Stimulated activated memory B cell treated with anti-CD40 and anti-IgM and Interleukin-4, amounts not matched to agents 10 μg/mL and 1 μg/mL and 100 μg/mL, for 72 hours (primary cell): ENCODE results near the gene TCP11L1.
A peak's percentile ranks its signal among the peaks of the same experiment; 100 is the strongest.
"Not testable (repeated sequence)": the region's sequence is repeated elsewhere in the genome, so short reads cannot be mapped to it uniquely, and the experiment has no call there.

Experiments
- ATAC-seq: fragments of 150-1000 bp; cut with Tn5 transposase; 2 replicates; pipeline ENCODE4 v1.10.0; 2021
- H3K27ac Mint-ChIP-seq: one replicate; pipeline ENCODE4 v1.8.0; 2022; ENCODE audit warnings: mild to moderate bottlenecking, mixed read lengths
- H3K27me3 Mint-ChIP-seq: one replicate; pipeline ENCODE4 v1.8.0; 2022; ENCODE audit warnings: mixed read lengths
- H3K36me3 Mint-ChIP-seq: one replicate; pipeline ENCODE4 v1.8.0; 2022; ENCODE audit warnings: mixed read lengths
- H3K4me1 Mint-ChIP-seq: one replicate; pipeline ENCODE4 v1.8.0; 2022; ENCODE audit warnings: mixed read lengths
- H3K4me3 Mint-ChIP-seq: one replicate; pipeline ENCODE4 v1.8.0; 2022; ENCODE audit warnings: mild to moderate bottlenecking, moderate library complexity, mixed read lengths
- H3K9me3 Mint-ChIP-seq: one replicate; pipeline ENCODE4 v1.8.0; 2022; ENCODE audit warnings: mixed read lengths

TCP11L1 gene

DNA sequence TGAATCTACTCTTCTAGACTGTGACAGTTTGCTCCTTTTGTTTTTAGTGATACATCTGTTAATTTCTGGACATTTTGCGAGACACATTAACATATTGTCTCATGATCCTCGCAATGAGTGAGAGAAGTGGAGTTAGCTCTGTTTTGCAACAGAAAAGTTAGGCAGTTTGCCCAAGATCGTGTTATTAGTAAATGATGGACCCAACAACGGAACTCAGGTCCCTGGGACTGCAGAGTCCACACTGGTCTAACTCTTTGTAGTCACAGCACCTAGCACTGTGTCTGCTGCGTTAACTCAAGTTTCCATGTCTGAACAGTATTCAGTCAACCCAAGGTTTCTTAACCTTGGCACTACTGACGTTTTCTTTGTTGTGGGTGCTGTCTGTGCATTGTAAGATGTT is 20.5 kb upstream of the TCP11L1 start:
- Mint-ChIP-seq H3K4me1 (no peaks in the 10 kb centered on the region), H3K27me3 (peaks cover 59% of the 10 kb centered on the region), H3K36me3 (no peaks in the 10 kb centered on the region), H3K27ac (no peak overlapping the region), H3K9me3 (no peaks in the 10 kb centered on the region), H3K4me3 (no peak overlapping the region)
- no peak for ATAC-seq

DNA sequence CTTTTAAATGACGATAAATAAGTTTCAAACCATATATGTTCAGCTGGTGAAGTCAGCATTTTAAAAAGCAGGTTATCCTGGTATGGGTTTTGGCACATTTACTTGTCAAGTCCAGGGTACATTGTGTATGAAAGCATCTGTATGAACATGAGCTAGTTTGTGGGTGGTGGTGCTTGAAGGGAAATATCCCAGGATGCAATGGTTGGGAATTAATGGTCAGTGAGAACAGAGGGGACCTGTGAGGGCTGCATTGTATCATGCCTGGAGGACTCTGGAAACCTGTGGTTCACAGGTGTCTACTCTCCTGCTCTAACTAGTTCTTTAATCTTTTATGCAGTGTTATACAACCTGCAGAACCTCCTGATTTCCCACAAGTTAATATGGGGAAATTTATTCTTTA is 17.9 kb upstream of the TCP11L1 start:
- no peak for ATAC-seq
- H3K4me1 Mint-ChIP-seq, result no peaks in the 10 kb centered on the region
- no peaks in the 10 kb centered on the region for H3K36me3 Mint-ChIP-seq
- no peaks in the 10 kb centered on the region for H3K9me3 Mint-ChIP-seq
- peaks cover 43% of the 10 kb centered on the region for H3K27me3 Mint-ChIP-seq
- H3K4me3 Mint-ChIP-seq, result no peak overlapping the region
- no peak overlapping the region for H3K27ac Mint-ChIP-seq

DNA sequence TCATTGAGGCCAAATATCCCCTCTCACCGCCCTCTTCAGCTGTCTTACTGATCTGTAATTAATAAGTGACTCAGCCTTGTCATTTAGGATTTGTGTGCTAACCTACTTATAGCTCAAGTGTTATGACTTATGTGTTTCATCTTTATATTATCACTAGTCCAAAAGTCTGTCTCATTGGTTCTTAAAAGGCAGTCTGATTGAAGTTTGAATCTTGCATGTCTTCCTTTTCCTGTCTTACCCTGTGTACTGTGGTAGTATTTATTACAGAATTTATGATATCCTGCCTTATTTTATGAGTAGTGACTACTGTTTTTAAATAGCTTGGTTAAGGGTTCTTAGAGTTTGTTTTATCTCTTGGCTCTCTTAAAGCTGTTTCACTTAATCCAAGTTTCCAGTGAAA is 17.4 kb upstream of the TCP11L1 start:
- peaks cover 43% of the 10 kb centered on the region for H3K27me3 Mint-ChIP-seq
- ATAC-seq, result no peak

GRCh38 chr11:33025339-33025722 is 14.0 kb upstream of the TCP11L1 start:
- Mint-ChIP-seq H3K9me3 (no peaks in the 10 kb centered on the region), H3K27me3 (peaks cover 31% of the 10 kb centered on the region), H3K27ac (no peak overlapping the region), H3K36me3 (no peaks in the 10 kb centered on the region), H3K4me1 (no peaks in the 10 kb centered on the region), H3K4me3 (no peak overlapping the region)
- ATAC-seq, result no peak

More for the DNA sequence above, 17.4 kb upstream of the TCP11L1 start:
- no peak overlapping the region for H3K27ac Mint-ChIP-seq
- H3K4me1 Mint-ChIP-seq, result no peaks in the 10 kb centered on the region
- H3K36me3 Mint-ChIP-seq, result no peaks in the 10 kb centered on the region
- H3K9me3 Mint-ChIP-seq, result no peaks in the 10 kb centered on the region
- H3K4me3 Mint-ChIP-seq, result no peak overlapping the region

DNA sequence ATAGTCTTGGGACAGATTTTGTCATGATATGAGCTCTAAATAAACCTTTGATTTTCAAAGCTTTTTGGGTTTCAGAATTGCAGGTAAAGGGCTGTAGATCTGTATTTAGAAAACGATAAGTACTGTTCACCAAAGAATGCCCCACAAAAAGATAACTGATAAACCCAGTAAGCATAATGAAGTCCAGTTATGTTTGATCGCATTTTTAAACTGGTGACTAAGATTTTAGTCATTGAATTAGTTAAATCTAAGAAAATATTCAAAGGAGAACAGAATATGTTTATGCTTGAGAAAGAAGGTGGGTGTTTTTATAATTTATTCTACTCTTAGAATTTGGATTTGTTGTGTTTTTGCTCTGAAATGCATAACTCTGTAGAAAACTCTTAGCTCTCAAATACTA is 12.1 kb upstream of the TCP11L1 start:
- H3K4me3 Mint-ChIP-seq, result no peak overlapping the region
- no peak for ATAC-seq
- H3K9me3 Mint-ChIP-seq, result no peaks in the 10 kb centered on the region
- H3K4me1 Mint-ChIP-seq, result no peaks in the 10 kb centered on the region
- no peak overlapping the region for H3K27ac Mint-ChIP-seq
- H3K27me3 Mint-ChIP-seq, result peaks cover 25% of the 10 kb centered on the region
- H3K36me3 Mint-ChIP-seq, result no peaks in the 10 kb centered on the region

DNA sequence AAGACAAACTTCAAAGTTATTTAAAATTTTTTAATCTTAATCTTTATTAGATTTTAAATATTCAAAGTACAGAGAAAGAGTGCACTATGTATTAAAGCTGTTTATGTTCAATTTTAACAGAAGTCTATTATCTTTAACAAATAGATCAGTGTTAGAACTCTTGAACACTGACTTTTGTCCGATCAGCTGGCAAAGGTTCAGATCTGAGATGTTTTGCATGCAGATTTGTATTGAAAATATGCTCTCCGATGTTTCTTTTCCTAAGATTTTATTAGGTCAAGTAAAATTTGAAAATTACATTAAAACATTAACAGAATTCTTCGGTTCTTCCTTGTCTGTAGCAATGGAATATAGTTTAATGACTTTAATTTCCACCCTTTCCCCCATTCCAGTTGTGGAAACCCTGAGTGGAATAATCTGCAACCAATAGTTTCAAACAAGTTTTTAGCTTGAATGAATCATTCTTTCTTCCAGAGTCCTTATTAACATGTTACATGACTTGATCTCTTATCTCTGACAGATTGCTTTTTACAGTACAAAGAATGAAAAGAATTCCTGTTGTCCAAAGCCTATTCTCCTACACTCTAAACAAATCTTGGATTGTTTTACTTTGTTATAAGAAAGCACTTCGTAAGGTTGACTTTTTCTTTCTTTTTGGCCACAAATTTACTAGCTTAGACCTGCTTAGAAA is 11.4 kb upstream of the TCP11L1 start:
- Mint-ChIP-seq H3K27ac (no peak overlapping the region), H3K4me3 (no peak overlapping the region), H3K36me3 (no peaks in the 10 kb centered on the region), H3K27me3 (peaks cover 33% of the 10 kb centered on the region), H3K9me3 (no peaks in the 10 kb centered on the region), H3K4me1 (no peaks in the 10 kb centered on the region)
- no peak for ATAC-seq

GRCh38 chr11:33028537-33028914 is 10.8 kb upstream of the TCP11L1 start:
- Mint-ChIP-seq H3K27ac (no peak overlapping the region), H3K4me1 (no peaks in the 10 kb centered on the region), H3K9me3 (no peaks in the 10 kb centered on the region), H3K36me3 (no peaks in the 10 kb centered on the region), H3K4me3 (no peak overlapping the region), H3K27me3 (peaks cover 34% of the 10 kb centered on the region)
- ATAC-seq, result no peak

DNA sequence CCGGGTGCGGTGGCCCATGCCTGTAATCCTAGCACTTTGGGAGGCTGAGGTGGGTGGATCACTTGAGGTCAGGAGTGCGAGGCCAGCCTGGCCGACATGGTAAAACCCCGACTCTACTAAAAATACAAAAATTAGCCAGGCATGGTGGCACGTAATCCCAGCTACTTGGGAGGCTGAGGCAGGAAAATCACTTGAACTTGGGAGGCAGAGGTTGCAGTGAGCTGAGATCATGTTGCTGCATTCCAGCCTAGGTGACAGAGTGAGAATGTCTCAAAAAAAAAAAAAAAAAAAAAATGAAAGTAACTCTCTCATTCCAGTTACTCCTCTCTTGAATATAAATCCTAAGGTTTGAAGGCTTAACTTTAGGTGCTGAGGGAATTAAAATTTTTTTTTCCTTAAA is 10.2 kb upstream of the TCP11L1 start:
- H3K4me1 Mint-ChIP-seq, H3K4me3 Mint-ChIP-seq, H3K27ac Mint-ChIP-seq, H3K9me3 Mint-ChIP-seq, H3K36me3 Mint-ChIP-seq, ATAC-seq: not testable (repeated sequence)
- H3K27me3 Mint-ChIP-seq, result peaks cover 34% of the 10 kb centered on the region

- Mint-ChIP-seq H3K4me3 (no peak overlapping the region), H3K9me3 (no peaks in the 10 kb centered on the region), H3K27ac (no peak overlapping the region), H3K4me1 (no peaks in the 10 kb centered on the region), H3K36me3 (no peaks in the 10 kb centered on the region), H3K27me3 (peaks cover 21% of the 10 kb centered on the region)
- ATAC-seq, result no peak
These were observed 5.9 kb upstream of the TCP11L1 start for GRCh38 chr11:33033493-33033892.

DNA sequence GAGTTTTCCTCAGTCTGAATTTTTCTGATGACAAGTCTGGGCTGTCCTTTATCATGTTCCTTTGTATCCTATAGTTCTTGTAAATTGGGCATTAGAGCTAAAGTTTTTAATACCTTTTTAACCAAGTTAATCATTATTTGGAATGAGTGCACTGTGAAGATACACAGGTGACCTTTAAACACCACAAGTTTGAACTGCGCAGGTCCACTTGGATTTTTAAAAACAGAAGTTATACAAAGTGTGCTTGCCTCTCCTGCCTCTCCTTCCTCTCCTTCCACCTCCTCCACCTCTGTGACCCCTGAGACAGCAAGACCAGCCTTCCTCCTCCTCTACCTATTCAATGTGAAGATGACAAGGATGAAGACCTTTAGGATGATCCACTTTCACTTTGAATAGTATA is 4.4 kb upstream of the TCP11L1 start:
- Mint-ChIP-seq H3K27ac (no peak overlapping the region), H3K27me3 (peaks cover 21% of the 10 kb centered on the region), H3K4me1 (no peaks in the 10 kb centered on the region), H3K9me3 (no peaks in the 10 kb centered on the region), H3K36me3 (no peaks in the 10 kb centered on the region), H3K4me3 (no peak overlapping the region)
- no peak for ATAC-seq

DNA sequence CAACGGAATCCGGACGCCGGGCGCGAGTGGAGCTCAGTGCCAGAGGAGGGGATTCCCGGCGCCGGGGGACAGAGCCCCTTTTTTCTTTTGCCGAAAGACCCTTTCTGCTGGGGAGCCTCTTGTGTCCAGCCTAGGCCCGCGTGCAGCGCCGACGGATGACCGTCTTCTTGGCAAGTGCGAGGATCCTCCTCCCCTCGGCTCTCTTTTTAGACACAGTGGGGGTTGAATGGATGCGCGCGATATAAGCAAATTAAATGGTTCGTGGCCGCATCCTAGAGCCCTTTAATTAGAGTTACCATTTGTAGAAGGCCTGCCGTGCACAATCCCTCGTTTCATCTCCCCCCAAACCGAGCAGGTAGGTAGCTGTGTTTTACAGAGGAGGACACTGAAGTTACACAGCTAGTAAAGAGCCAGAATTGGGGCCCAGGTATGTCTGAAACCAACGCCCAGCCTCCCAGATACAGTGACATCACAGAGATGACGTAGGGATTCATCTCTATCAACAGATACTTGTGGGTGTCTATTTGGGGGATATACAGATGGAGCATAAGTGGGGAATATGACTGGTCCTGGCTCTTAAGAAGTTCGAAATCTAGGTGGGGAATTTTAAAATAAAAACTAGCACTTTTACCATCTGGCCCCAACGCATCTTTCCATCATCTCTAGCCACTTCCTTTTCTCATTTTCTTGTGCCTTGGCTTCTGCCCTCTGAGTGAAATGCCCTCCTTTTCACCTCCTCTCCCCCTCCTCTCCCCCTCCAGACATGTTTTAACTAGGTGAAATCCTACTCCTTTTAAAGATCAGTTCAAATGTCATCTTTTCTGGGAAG is 875 bp downstream of the TCP11L1 start:
- Mint-ChIP-seq H3K4me3 (peak overlapping the region; percentile 91), H3K27me3 (peaks cover 4% of the 10 kb centered on the region), H3K9me3 (no peaks in the 10 kb centered on the region), H3K36me3 (peaks cover 3% of the 10 kb centered on the region), H3K27ac (peak overlapping the region; percentile 97), H3K4me1 (peaks cover 13% of the 10 kb centered on the region)
- peak; percentile 62 for ATAC-seq

- peak; percentile 49 for ATAC-seq
- no peaks in the 10 kb centered on the region for H3K9me3 Mint-ChIP-seq
- H3K4me3 Mint-ChIP-seq, result peak overlapping the region; percentile 91
- H3K4me1 Mint-ChIP-seq, result peaks cover 13% of the 10 kb centered on the region
- peaks cover 10% of the 10 kb centered on the region for H3K36me3 Mint-ChIP-seq
- H3K27ac Mint-ChIP-seq, result peak overlapping the region; percentile 97
- H3K27me3 Mint-ChIP-seq, result no peaks in the 10 kb centered on the region
These were observed 1.6 kb downstream of the TCP11L1 start for GRCh38 chr11:33040862-33041453.

DNA sequence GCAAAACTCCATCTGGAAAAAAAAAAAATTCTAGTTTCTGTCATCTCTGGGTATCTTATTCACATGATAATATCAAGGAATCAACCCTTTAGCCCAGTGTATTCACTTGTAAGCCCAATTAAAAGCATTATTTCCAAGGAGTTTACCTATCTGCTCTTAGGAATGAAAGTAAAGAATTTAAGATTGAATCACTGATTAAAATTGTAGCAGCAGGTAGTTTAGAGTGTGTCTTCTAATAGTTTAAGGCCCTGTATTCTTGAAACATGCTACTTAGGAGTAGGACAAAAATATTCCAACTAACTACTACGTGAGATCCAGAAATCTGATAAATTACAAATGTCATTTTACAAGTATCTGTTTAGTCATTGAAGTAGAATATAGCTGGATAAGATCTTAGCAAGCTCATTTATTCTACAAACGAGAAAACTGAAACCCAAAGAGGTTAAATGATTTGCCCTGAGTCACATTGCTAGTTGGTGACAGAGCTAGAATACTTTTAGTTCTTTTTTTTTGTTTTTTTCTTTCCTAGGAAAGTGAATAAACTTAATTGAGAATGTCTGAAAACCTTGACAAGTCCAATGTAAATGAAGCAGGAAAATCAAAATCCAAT is 4.0 kb downstream of the TCP11L1 start:
- no peak overlapping the region for H3K27ac Mint-ChIP-seq
- no peaks in the 10 kb centered on the region for H3K9me3 Mint-ChIP-seq
- no peak for ATAC-seq
- no peaks in the 10 kb centered on the region for H3K27me3 Mint-ChIP-seq
- H3K4me1 Mint-ChIP-seq, result peaks cover 13% of the 10 kb centered on the region
- H3K36me3 Mint-ChIP-seq, result peaks cover 34% of the 10 kb centered on the region
- no peak overlapping the region for H3K4me3 Mint-ChIP-seq

- Mint-ChIP-seq H3K9me3 (no peaks in the 10 kb centered on the region), H3K27me3 (no peaks in the 10 kb centered on the region), H3K36me3 (peaks cover 37% of the 10 kb centered on the region), H3K27ac (no peak overlapping the region), H3K4me3 (no peak overlapping the region), H3K4me1 (peaks cover 13% of the 10 kb centered on the region)
- no peak for ATAC-seq
These were observed 4.9 kb downstream of the TCP11L1 start for GRCh38 chr11:33044285-33044756.

DNA sequence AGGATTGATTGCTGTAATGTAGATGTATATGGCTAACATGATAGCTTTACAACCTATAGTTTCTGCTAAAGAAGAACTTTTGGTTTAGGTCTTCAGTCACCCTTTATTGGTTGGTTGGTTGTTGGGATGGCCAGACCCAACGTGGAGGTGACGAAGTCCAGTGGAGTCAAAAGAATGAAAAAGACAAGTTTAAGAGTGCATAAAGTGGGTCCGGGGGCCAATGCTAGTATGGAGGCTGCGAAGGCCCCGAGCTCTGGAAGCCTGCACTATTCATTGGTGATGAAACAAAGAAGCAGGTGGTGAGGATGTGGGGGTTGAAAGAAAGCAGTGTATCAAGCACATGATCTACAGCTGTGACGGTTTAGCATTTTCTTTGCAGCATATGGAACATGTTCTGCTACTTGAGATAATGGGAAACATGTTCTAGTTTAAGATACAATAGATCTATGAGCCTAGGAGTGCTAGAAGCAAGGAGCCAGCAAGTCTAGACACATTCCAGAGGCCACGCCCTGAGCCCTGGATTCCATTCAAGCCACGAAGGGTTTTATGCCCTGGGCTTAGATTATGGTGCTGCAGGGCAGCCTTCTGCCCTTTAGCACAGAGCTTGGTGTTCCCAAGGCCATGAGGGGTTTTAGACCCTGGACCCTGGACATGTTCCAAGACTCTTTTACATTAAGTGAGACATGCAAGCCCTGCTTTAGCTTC is 6.3 kb downstream of the TCP11L1 start:
- no peak overlapping the region for H3K4me3 Mint-ChIP-seq
- H3K9me3 Mint-ChIP-seq, result no peaks in the 10 kb centered on the region
- peaks cover 37% of the 10 kb centered on the region for H3K36me3 Mint-ChIP-seq
- no peak for ATAC-seq
- no peak overlapping the region for H3K27ac Mint-ChIP-seq
- no peaks in the 10 kb centered on the region for H3K27me3 Mint-ChIP-seq
- H3K4me1 Mint-ChIP-seq, result peaks cover 9% of the 10 kb centered on the region
